Astrocyte of the cerebellum (primary cell): ENCODE data around the gene HDAC4.
A peak's percentile ranks its signal among the peaks of the same experiment; 100 is the strongest.

ENCODE experiments used
- DNase-seq: peaks from one replicate; pipeline ENCODE4 v3.0.0-alpha.2; 2011; ENCODE audit warnings: low read depth
- H3K4me3 ChIP-seq: 2 replicates; pipeline ENCODE4 v1.5.1; 2011; ENCODE audit warnings: mild to moderate bottlenecking, low read depth, low read length, moderate library complexity
- in situ Hi-C: cut with HindIII; loops from 2 replicates; pipeline ENCODE4 v1.10.0; 2017; ENCODE audit warnings: low sequenced_read_pairs
- TF ChIP-seq, protein P1 (sequence below): IDR thresholded peaks from 2 replicates; pipeline ENCODE4 v1.5.1; 2012; ENCODE audit warnings: low read length, low read depth, moderate library complexity, mild to moderate bottlenecking; ENCODE audit errors: missing control alignments

Gene HDAC4

DNA sequence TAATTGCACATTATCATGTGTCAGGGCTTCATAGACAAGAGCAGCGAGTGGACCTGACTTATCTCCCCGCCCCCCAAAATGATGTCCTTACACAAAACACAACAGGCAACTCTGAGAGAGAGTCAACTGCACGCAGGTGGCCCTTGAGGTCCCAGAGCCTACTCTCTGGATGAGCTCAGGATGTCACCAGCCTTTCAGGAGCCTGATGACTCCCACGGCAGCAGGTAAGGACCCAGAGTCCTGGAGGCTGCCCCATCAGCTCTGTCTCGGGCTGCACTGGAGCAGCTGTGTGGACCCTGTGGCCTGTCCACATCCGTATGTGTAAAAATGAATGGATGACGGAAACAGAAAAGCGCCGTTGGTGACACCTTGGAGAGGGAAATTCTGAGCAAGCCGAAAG lies 130.9 kb downstream of the HDAC4 start:
- DNase-seq: no peak
- in situ Hi-C loops: no loop called here
- TF ChIP-seq, protein P1, sequence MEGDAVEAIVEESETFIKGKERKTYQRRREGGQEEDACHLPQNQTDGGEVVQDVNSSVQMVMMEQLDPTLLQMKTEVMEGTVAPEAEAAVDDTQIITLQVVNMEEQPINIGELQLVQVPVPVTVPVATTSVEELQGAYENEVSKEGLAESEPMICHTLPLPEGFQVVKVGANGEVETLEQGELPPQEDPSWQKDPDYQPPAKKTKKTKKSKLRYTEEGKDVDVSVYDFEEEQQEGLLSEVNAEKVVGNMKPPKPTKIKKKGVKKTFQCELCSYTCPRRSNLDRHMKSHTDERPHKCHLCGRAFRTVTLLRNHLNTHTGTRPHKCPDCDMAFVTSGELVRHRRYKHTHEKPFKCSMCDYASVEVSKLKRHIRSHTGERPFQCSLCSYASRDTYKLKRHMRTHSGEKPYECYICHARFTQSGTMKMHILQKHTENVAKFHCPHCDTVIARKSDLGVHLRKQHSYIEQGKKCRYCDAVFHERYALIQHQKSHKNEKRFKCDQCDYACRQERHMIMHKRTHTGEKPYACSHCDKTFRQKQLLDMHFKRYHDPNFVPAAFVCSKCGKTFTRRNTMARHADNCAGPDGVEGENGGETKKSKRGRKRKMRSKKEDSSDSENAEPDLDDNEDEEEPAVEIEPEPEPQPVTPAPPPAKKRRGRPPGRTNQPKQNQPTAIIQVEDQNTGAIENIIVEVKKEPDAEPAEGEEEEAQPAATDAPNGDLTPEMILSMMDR: no peak
- H3K4me3 ChIP-seq: no peak overlapping the region

- TF ChIP-seq, protein P1: no peak
- in situ Hi-C loops: no loop called here
- no peak overlapping the region for H3K4me3 ChIP-seq
- no peak for DNase-seq
Measured at GRCh38 chr2:239269173-239269885, 131.5 kb downstream of the HDAC4 start.

DNA sequence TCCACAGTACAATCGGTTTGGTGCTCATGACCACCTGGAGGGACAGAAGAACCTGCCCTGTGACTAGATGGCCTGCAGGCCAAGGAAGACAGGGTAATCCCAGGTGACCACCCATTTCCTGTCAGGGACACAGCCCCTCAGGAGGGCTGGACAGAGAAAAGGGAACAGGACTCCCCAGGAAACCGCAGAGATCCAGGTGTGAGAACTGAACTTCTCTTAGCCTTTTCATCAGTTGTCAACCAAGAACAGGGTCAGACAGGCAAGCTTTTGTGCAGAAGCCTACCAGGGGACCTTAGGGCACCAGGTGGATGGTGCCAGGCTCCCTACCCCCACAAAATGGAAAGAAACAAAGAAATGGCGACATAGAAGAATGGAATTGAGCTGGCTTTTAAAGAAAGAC lies 132.3 kb downstream of the HDAC4 start:
- TF ChIP-seq, protein P1: no peak
- H3K4me3 ChIP-seq: no peak overlapping the region
- in situ Hi-C loops: no loop called here
- DNase-seq: no peak

DNA sequence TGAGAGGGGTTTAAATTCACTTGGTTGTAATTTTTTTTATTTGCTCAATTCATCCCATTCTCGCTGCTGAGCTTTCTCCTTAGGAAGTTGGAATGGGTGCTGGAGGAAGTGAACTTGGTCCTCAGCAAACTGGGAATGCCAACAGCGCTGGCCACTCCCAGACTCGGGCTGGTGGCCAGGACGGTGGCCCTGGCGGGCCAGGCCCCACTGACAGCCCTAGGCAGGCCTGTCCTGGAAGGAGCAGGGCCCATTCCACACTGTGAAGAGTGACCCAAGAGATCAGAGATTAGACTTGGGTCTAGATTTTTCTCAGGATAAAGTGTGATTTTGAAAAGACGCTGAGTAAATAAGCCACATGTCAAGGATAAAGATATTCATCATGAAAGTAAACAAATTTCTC lies 132.7 kb downstream of the HDAC4 start:
- in situ Hi-C loops: no loop called here
- no peak for DNase-seq
- H3K4me3 ChIP-seq: no peak overlapping the region
- TF ChIP-seq, protein P1: no peak

GRCh38 chr2:239267288-239267951 lies 133.4 kb downstream of the HDAC4 start:
- DNase-seq: peak; percentile 80
- H3K4me3 ChIP-seq: no peak overlapping the region
- in situ Hi-C loops: no loop called here
- TF ChIP-seq, protein P1: peak; percentile 34

- no peak for DNase-seq
- no peak overlapping the region for H3K4me3 ChIP-seq
- TF ChIP-seq, protein P1: no peak
- in situ Hi-C loops: no loop called here
Measured at GRCh38 chr2:239266779-239267287, 134.0 kb downstream of the HDAC4 start.
